PC-9 (cell line): ENCODE data around the gene HINFP. TPM values are rescaled to one million over a fixed set of nuclear protein-coding genes. Genes with fewer than 3 reads are reported as not detected.
A peak's percentile ranks its signal among the peaks of the same experiment; 100 is the strongest.

Experiments used
- BruUV-seq: library from RNA; stranded (reverse); fragments of 400-500 nt; replicated peaks from 2 replicates; lab custom pipeline; 2021; lab: Mats Ljungman, UMichigan
- CTCF ChIA-PET: fragments of 300-600 bp; sonication (Branson Sonifier 250); formaldehyde crosslinking; loops from one replicate; lab custom pipeline; 2022; ENCODE audit warnings: antibody characterized with exemption; lab: Charles Lee
- POLR2A ChIA-PET: fragments of 300-600 bp; sonication (Branson Sonifier 250); formaldehyde crosslinking; loops from one replicate; lab custom pipeline; 2022; ENCODE audit warnings: antibody characterized with exemption; ENCODE audit not compliant: unreplicated experiment; lab: Charles Lee
- DNase-seq, 2 experiments: peaks; one replicate each; pipeline versions ENCODE4 v3.0.0 to v3.0.0-alpha.2; 2015 to 2022; ENCODE audit warnings: mixed read lengths in 1 of 2
- H2AFZ ChIP-seq: fragments of 200-600 bp; sonication (generic); 2 replicates; pipeline ENCODE4 v1.8.1; 2017; ENCODE audit warnings: antibody characterized with exemption
- H3F3A ChIP-seq: fragments of 200-600 bp; sonication (generic); 2 replicates; pipeline ENCODE4 v1.8.1; 2017; ENCODE audit warnings: antibody characterized with exemption, mild to moderate bottlenecking, low read depth; ENCODE audit not compliant: insufficient read depth
- H3K27ac ChIP-seq: fragments of 200-600 bp; sonication (generic); 2 replicates; pipeline ENCODE4 v1.6.1; 2016; ENCODE audit warnings: mixed run types
- H3K27me3 ChIP-seq: fragments of 200-600 bp; sonication (generic); 2 replicates; pipeline ENCODE4 v1.6.1; 2016; ENCODE audit warnings: low read depth, mixed run types; ENCODE audit not compliant: insufficient read depth
- H3K36me3 ChIP-seq: fragments of 200-600 bp; sonication (generic); 2 replicates; pipeline ENCODE4 v1.6.1; 2016; ENCODE audit warnings: low read depth, mixed run types
- H3K4me1 ChIP-seq: fragments of 200-600 bp; sonication (generic); replicated peaks from 2 replicates; pipeline ENCODE4 v1.6.1; 2016; ENCODE audit warnings: mixed run types; ENCODE audit not compliant: insufficient read depth
- H3K4me2 ChIP-seq: fragments of 200-600 bp; sonication (generic); 2 replicates; pipeline ENCODE4 v1.6.1; 2017; ENCODE audit warnings: mixed run types
- H3K4me3 ChIP-seq: fragments of 200-600 bp; sonication (generic); 2 replicates; pipeline ENCODE4 v1.6.1; 2016; ENCODE audit warnings: mixed run types
- H3K79me2 ChIP-seq: fragments of 200-600 bp; sonication (generic); 2 replicates; pipeline ENCODE4 v1.6.1; 2017; ENCODE audit warnings: low read depth, mixed run types
- H3K9me2 ChIP-seq: fragments of 200-600 bp; sonication (generic); 2 replicates; pipeline ENCODE4 v1.8.1; 2017; ENCODE audit warnings: mild to moderate bottlenecking; ENCODE audit not compliant: insufficient read depth
- H3K9me3 ChIP-seq: fragments of 200-600 bp; sonication (generic); 2 replicates; pipeline ENCODE4 v1.8.1; 2016; ENCODE audit warnings: low read depth; ENCODE audit not compliant: insufficient read depth
- H4K20me1 ChIP-seq: fragments of 200-600 bp; sonication (generic); 2 replicates; pipeline ENCODE4 v1.8.1; 2017; ENCODE audit not compliant: insufficient read depth
- CTCF ChIP-seq: fragments of 200-600 bp; sonication (generic); conservative IDR thresholded peaks from 2 replicates; pipeline ENCODE4 v1.6.1; 2017; ENCODE audit warnings: mixed run types, antibody characterized with exemption, mild to moderate bottlenecking, moderate library complexity
- EZH2 ChIP-seq: fragments of 200-600 bp; sonication (generic); IDR thresholded peaks from 2 replicates; pipeline ENCODE4 v1.8.0; 2017; ENCODE audit warnings: antibody characterized with exemption, low read depth
- intact Hi-C: fragments of 100-400 bp; cut with micrococcal nuclease; formaldehyde crosslinking; loops from one replicate; pipeline ENCODE4 v1.10.0; 2022; ENCODE audit not compliant: unreplicated experiment
- total RNA-seq: library from RNA; stranded (reverse); gene quantifications from 2 replicates; pipeline ENCODE4 v1.2.3, GENCODE V29; 2021

The HINFP gene
- total RNA-seq, 1 experiment from 2014 or later, result 35.5 TPM

GRCh38 chr11:119093942-119094815 lies 27.2 kb upstream of the HINFP start:
- Histone ChIP-seq H3K4me1 (peaks cover 23% of the 10 kb centered on the region), H3K36me3 (peaks cover 32% of the 10 kb centered on the region), H2AFZ (peak overlapping the region; percentile 86), H3F3A (peaks cover 64% of the 10 kb centered on the region; the same call in 1 of the 2 replicates), H3K9me3 (no peaks in the 10 kb centered on the region), H3K79me2 (peaks cover 42% of the 10 kb centered on the region), H3K27me3 (no peaks in the 10 kb centered on the region), H3K27ac (peak overlapping the region; percentile 48), H3K4me3 (peak overlapping the region; percentile 91), H3K4me2 (peak overlapping the region; percentile 99), H4K20me1 (peaks cover 18% of the 10 kb centered on the region), H3K9me2 (no peaks in the 10 kb centered on the region)
- ChIA-PET POLR2A (interaction anchor here (0.6 to 1.7 kb wide), 5 partner anchors 13 to 40 kb away, joined by 3 to 6 read pairs (median 5); partner anchors contain the start of genes C2CD2L, HINFP and VPS11), CTCF (interaction anchor here (0.7 to 0.9 kb wide), 3 partner anchors 9 to 244 kb away, joined by 4 to 10 read pairs (median 4); no protein-coding TSS in a partner anchor)
- intact Hi-C loops, result loop anchor here (2.0 to 10.0 kb wide), 5 partner anchors 37 to 381 kb away; partner anchors contain the start of genes HYOU1 and NLRX1
- BruUV-seq, result no TSS peak
- DNase-seq, result peak in 1 of 2 experiments; percentile 25
- no peak for TF ChIP-seq EZH2
- TF ChIP-seq CTCF, result 0 out of 2 replicates have a peak, but pooled peaks have one; percentile 27

- H3K4me2 ChIP-seq, result peak overlapping the region; percentile 99
- ChIA-PET POLR2A (interaction anchor here (0.6 to 1.7 kb wide), 6 partner anchors 12 to 40 kb away, joined by 3 to 6 read pairs (median 5); partner anchors contain the start of genes C2CD2L, HINFP and VPS11), CTCF (interaction anchor here (0.7 to 0.9 kb wide), 2 partner anchors 10 to 244 kb away, joined by 4 to 10 read pairs; no protein-coding TSS in a partner anchor)
- no TSS peak for BruUV-seq
- peak; percentile 71 for TF ChIP-seq CTCF
- TF ChIP-seq EZH2, result no peak
- peak; percentile 80 to 82 for DNase-seq
- H3K79me2 ChIP-seq, result peaks cover 45% of the 10 kb centered on the region
- peaks cover 18% of the 10 kb centered on the region for H4K20me1 ChIP-seq
- H3K9me2 ChIP-seq, result no peaks in the 10 kb centered on the region
- H3K27me3 ChIP-seq, result no peaks in the 10 kb centered on the region
- H3K27ac ChIP-seq, result peak overlapping the region; percentile 48
- H2AFZ ChIP-seq, result peak overlapping the region; percentile 86
- H3K9me3 ChIP-seq, result no peaks in the 10 kb centered on the region
- peaks cover 63% of the 10 kb centered on the region; the same call in 1 of the 2 replicates for H3F3A ChIP-seq
- intact Hi-C loops, result loop anchor here (2.0 to 10.0 kb wide), 5 partner anchors 38 to 380 kb away; partner anchors contain the start of genes HYOU1 and NLRX1
- peaks cover 24% of the 10 kb centered on the region for H3K4me1 ChIP-seq
- peak overlapping the region; percentile 91 for H3K4me3 ChIP-seq
- H3K36me3 ChIP-seq, result peaks cover 32% of the 10 kb centered on the region
These were observed 26.6 kb upstream of the HINFP start for GRCh38 chr11:119094816-119095065.
